ENCODE data around the gene MAPK11.

DNA sequence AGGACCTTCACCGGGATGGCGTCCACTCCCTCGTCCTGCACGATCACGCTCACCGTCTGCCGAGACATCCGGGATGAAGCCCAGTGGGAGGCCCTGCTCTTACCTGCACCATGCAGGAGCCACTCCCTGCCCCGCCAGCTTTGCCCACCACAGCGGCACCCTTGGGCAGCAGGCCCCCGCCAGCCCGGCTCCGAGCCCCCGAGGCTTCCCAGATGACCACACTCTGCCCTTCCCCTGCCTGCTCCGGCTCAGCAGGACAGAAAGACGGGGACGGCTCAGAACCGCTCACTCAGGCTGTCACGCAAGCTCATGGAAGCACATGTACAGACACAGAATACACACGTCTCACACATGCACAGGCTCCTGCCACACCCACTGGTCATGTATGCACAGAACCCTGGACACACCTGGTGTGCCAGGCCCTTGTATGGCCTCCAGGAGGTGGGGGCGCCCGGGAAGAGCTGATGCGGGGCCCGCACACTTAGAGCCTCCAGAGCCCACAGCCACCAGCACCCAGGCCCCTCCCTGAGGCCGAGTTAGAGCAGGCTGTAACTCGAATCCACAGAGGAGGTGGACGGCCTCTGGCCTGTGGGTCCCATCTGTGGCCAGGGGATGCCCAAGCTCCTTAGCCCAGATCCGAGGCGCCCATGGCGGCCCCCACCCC lies 8.9 kb upstream of the MAPK11 start:
- TF ChIP-seq, protein P1, sequence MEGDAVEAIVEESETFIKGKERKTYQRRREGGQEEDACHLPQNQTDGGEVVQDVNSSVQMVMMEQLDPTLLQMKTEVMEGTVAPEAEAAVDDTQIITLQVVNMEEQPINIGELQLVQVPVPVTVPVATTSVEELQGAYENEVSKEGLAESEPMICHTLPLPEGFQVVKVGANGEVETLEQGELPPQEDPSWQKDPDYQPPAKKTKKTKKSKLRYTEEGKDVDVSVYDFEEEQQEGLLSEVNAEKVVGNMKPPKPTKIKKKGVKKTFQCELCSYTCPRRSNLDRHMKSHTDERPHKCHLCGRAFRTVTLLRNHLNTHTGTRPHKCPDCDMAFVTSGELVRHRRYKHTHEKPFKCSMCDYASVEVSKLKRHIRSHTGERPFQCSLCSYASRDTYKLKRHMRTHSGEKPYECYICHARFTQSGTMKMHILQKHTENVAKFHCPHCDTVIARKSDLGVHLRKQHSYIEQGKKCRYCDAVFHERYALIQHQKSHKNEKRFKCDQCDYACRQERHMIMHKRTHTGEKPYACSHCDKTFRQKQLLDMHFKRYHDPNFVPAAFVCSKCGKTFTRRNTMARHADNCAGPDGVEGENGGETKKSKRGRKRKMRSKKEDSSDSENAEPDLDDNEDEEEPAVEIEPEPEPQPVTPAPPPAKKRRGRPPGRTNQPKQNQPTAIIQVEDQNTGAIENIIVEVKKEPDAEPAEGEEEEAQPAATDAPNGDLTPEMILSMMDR (IDR thresholded peaks at IDR 0.05), result no peak
- TF ChIP-seq POLR2A (IDR thresholded peaks at IDR 0.05), result no peak

Data from right lobe of liver (tissue), 4 donors.